Fibroblast of skin of right quadriceps (primary cell): Measurements from ENCODE around the gene RAB34.

Experiments
- DNase-seq: peaks from one replicate; pipeline ENCODE4 v3.0.0-alpha.2; 2013

The RAB34 gene

GRCh38 chr17:28710861-28711722 is 6.6 kb downstream of the RAB34 start:
- DNase-seq = peak; percentile 92

GRCh38 chr17:28707339-28707720 is 10.3 kb downstream of the RAB34 start:
- no peak for DNase-seq

GRCh38 chr17:28706471-28707338 is 11.0 kb downstream of the RAB34 start:
- DNase-seq = no peak

- DNase-seq = no peak
Measured at GRCh38 chr17:28705728-28706334, 11.8 kb downstream of the RAB34 start.

GRCh38 chr17:28705074-28705659 is 12.5 kb downstream of the RAB34 start:
- DNase-seq = no peak

- no peak for DNase-seq
Measured at GRCh38 chr17:28704219-28704858, 13.3 kb downstream of the RAB34 start.

GRCh38 chr17:28703552-28704218 is 14.0 kb downstream of the RAB34 start:
- DNase-seq = no peak

GRCh38 chr17:28702752-28703150 is 14.9 kb downstream of the RAB34 start:
- DNase-seq = no peak

GRCh38 chr17:28702026-28702751 is 15.5 kb downstream of the RAB34 start:
- DNase-seq = no peak

- DNase-seq = no peak
Measured at GRCh38 chr17:28700830-28701492, 16.7 kb downstream of the RAB34 start.

- no peak for DNase-seq
Measured at GRCh38 chr17:28700278-28700677, 17.4 kb downstream of the RAB34 start.

GRCh38 chr17:28698253-28698941 is 19.3 kb downstream of the RAB34 start:
- DNase-seq = no peak

- no peak for DNase-seq
Measured at GRCh38 chr17:28693869-28694268, 23.8 kb downstream of the RAB34 start.

GRCh38 chr17:28689011-28689410 is 28.7 kb downstream of the RAB34 start:
- no peak for DNase-seq

GRCh38 chr17:28688481-28688880 is 29.2 kb downstream of the RAB34 start:
- DNase-seq = no peak

- no peak for DNase-seq
Measured at GRCh38 chr17:28686296-28686695, 31.4 kb downstream of the RAB34 start.

- no peak for DNase-seq
Measured at GRCh38 chr17:28685366-28685765, 32.3 kb downstream of the RAB34 start.

GRCh38 chr17:28684963-28685362 is 32.7 kb downstream of the RAB34 start:
- DNase-seq = peak; percentile 41

GRCh38 chr17:28682655-28683054 is 35.0 kb downstream of the RAB34 start:
- DNase-seq = no peak

- no peak for DNase-seq
Measured at GRCh38 chr17:28675980-28676379, 41.7 kb downstream of the RAB34 start.
